Fibroblast of pulmonary artery (primary cell): ENCODE measurements around the gene NPBWR2.

Experiments used
- DNase-seq: peaks from one replicate; pipeline ENCODE4 v3.0.0-alpha.2; 2010; ENCODE audit warnings: low read depth
- H3K4me3 ChIP-seq: replicated peaks from 2 replicates; pipeline ENCODE4 v1.5.1; 2011; ENCODE audit warnings: low read depth, mild to moderate bottlenecking, control low read depth, low read length, moderate library complexity
- CTCF ChIP-seq: IDR thresholded peaks from 2 replicates; pipeline ENCODE4 v1.5.1; 2011; ENCODE audit warnings: mild to moderate bottlenecking, control low read depth, low read length, inconsistent platforms; ENCODE audit errors: missing control alignments

NPBWR2 gene

GRCh38 chr20:64077094-64077493 lies 30.3 kb downstream of the NPBWR2 start:
- DNase-seq: no peak
- no peak overlapping the region for H3K4me3 ChIP-seq
- TF ChIP-seq CTCF: no peak

- H3K4me3 ChIP-seq: no peak overlapping the region
- no peak for TF ChIP-seq CTCF
- no peak for DNase-seq
Observed at GRCh38 chr20:64076061-64076997, 31.0 kb downstream of the NPBWR2 start.

- H3K4me3 ChIP-seq: no peak overlapping the region
- no peak for TF ChIP-seq CTCF
- DNase-seq: no peak
Observed at GRCh38 chr20:64075556-64075955, 31.8 kb downstream of the NPBWR2 start.

- no peak for TF ChIP-seq CTCF
- no peak overlapping the region for H3K4me3 ChIP-seq
Observed at GRCh38 chr20:64074963-64075362, 32.4 kb downstream of the NPBWR2 start.

GRCh38 chr20:64074184-64074789 lies 33.1 kb downstream of the NPBWR2 start:
- TF ChIP-seq CTCF: no peak
- DNase-seq: no peak
- no peak overlapping the region for H3K4me3 ChIP-seq

More at GRCh38 chr20:64074963-64075362, 32.4 kb downstream of the NPBWR2 start:
- DNase-seq: no peak

GRCh38 chr20:64073476-64074183 lies 33.7 kb downstream of the NPBWR2 start:
- no peak overlapping the region for H3K4me3 ChIP-seq
- no peak for DNase-seq
- no peak for TF ChIP-seq CTCF
